Measurements from ENCODE around the gene FILIP1. TPM values are rescaled to one million over a fixed set of nuclear protein-coding genes. Genes with fewer than 3 reads are reported as not detected.

The FILIP1 gene
- total and polyA plus RNA-seq, 2 of the 4 experiments (the other 2 are of a cell fraction), result under 0.01 to 0.03 TPM

- no peak overlapping the region for H2BK120ac ChIP-seq (ENCODE audit: low read depth, low read length)
- no peaks in the 10 kb centered on the region for H3K9me1 ChIP-seq (ENCODE audit: insufficient read depth, low read length)
- no peaks in the 10 kb centered on the region for H3K9me3 ChIP-seq (ENCODE audit: control insufficient read depth, insufficient read depth, low read length)
- POLR2A ChIA-PET (ENCODE audit: unreplicated experiment), result no interaction called here
- WGBS, 2 experiments (ENCODE audit: extremely low coverage in 2 of 2, insufficient read length in 1 of 2), result no CpG with 5 or more reads among the region's 1 CpG
- H3K14ac ChIP-seq (replicated peaks; ENCODE audit: low read depth, low read length), result no peak overlapping the region
- peaks cover 0 to 9% of the 10 kb centered on the region in 2 experiments; a peak in 2 of 4 replicates for H3K79me1 ChIP-seq (ENCODE audit: low read depth in 1 of 2, low read length in 2 of 2)
- dilution Hi-C loops (cut with HindIII; ENCODE audit: low sequenced_read_pairs, unreplicated experiment), result no loop called here
- no peaks in the 10 kb centered on the region for H3K36me3 ChIP-seq (ENCODE audit: control insufficient read depth, insufficient read depth, low read length)
- no peak overlapping the region for H2AK5ac ChIP-seq (ENCODE audit: low read depth, low read length)
- no peak overlapping the region for H3K18ac ChIP-seq (ENCODE audit: low read depth, low read length)
- no peak overlapping the region for H2AK9ac ChIP-seq (replicated peaks; ENCODE audit: low read depth, low read length, poor library complexity)
- no peak overlapping the region for H2AFZ ChIP-seq (replicated peaks; ENCODE audit: low read length, poor library complexity)
- H3K4me2 ChIP-seq (ENCODE audit: low read depth, low read length), result no peak overlapping the region
- TF ChIP-seq NFE2L2 (IDR thresholded peaks at IDR 0.05; ENCODE audit: low read depth, low read length) (no peak), RCOR1 (IDR thresholded peaks at IDR 0.05; ENCODE audit: insufficient replicate concordance, low read length) (no peak), RAD21 (IDR thresholded peaks at IDR 0.05; ENCODE audit: low read length) (no peak), MAZ (IDR thresholded peaks at IDR 0.05; ENCODE audit: borderline replicate concordance, low read depth, low read length) (no peak), USF2 (IDR thresholded peaks at IDR 0.05; ENCODE audit: low read depth, low read length) (no peak), FOS (IDR thresholded peaks at IDR 0.05; ENCODE audit: low read depth, low read length) (no peak), CTCF (conservative IDR thresholded peaks at IDR 0.05; ENCODE audit: low read depth, low read length) (no peak), BHLHE40 (IDR thresholded peaks at IDR 0.05; ENCODE audit: low read depth, low read length) (no peak), POLR2A (IDR thresholded peaks at IDR 0.05; ENCODE audit: low read depth, low read length) (no peak), ELK1 (IDR thresholded peaks at IDR 0.05; ENCODE audit: borderline replicate concordance, low read depth, low read length) (no peak), MAFK (IDR thresholded peaks at IDR 0.05; ENCODE audit: low read depth, low read length) (no peak), MXI1 (IDR thresholded peaks at IDR 0.05; ENCODE audit: borderline replicate concordance, low read depth, low read length) (no peak), CEBPB (IDR thresholded peaks at IDR 0.05; ENCODE audit: low read depth, low read length) (no peak), RFX5 (IDR thresholded peaks at IDR 0.05; ENCODE audit: low read depth, low read length) (no peak), SMC3 (IDR thresholded peaks at IDR 0.05; ENCODE audit: low read depth, low read length) (no peak)
- no peak overlapping the region for H2BK20ac ChIP-seq (ENCODE audit: low read depth, low read length)
- H3K27ac ChIP-seq (ENCODE audit: insufficient read depth, low read length), result no peak overlapping the region
- H4K20me1 ChIP-seq (ENCODE audit: insufficient read depth, low read length), result peaks cover 12% of the 10 kb centered on the region
- no peaks in the 10 kb centered on the region for H3K27me3 ChIP-seq (ENCODE audit: control insufficient read depth, insufficient read depth, low read length)
- intact Hi-C loops (cut with micrococcal nuclease), result loop anchor here (10.0 kb wide), 1 partner anchor 467 kb away; no protein-coding TSS in a partner anchor
- H3K56ac ChIP-seq (ENCODE audit: extremely low read depth, insufficient read depth, low read length), result no peak overlapping the region
- H3K4me3 ChIP-seq (ENCODE audit: insufficient read depth, low read depth, low read length), result no peak overlapping the region
- H3K9ac ChIP-seq (ENCODE audit: low read depth, low read length), result no peak overlapping the region
- no peak overlapping the region for H4K8ac ChIP-seq (ENCODE audit: low read depth in 2 of 2, low read length in 2 of 2)
- H3K23ac ChIP-seq (ENCODE audit: low read depth, low read length), result no peak overlapping the region
- CTCF ChIA-PET, result no interaction called here
- H3K4ac ChIP-seq (ENCODE audit: low read depth, low read length), result no peak overlapping the region
- BruUV-seq (replicated peaks), result no TSS peak
- no peaks in the 10 kb centered on the region for H3K4me1 ChIP-seq (ENCODE audit: control insufficient read depth, insufficient read depth, low read length)
- H4K5ac ChIP-seq (ENCODE audit: low read depth, low read length), result no peak overlapping the region
- no peak overlapping the region for H2BK5ac ChIP-seq (ENCODE audit: low read depth, low read length, poor library complexity, severe bottlenecking)
- no peak for ATAC-seq (ENCODE audit: low read depth)
- in situ Hi-C loops (cut with MboI; ENCODE audit: low sequenced_read_pairs), result no loop called here
- DNase-seq, result no peak
- H2BK15ac ChIP-seq (ENCODE audit: low read depth, low read length), result no peak overlapping the region
- H4K91ac ChIP-seq (ENCODE audit: insufficient read depth, low read depth, low read length), result no peak overlapping the region
These were observed 205.6 kb downstream of the FILIP1 start for GRCh38 chr6:75288023-75288422.

Measured in IMR-90 (cell line).